Stimulated activated CD4-positive, alpha-beta T cell treated with anti-CD3 and anti-CD28 coated beads, Interleukin-4, amount 100 ng/mL, for 4 hours (primary cell): ENCODE results near the gene TMEM132C.
"Not testable (repeated sequence)": the region's sequence is repeated elsewhere in the genome, so short reads cannot be mapped to it uniquely, and the experiment has no call there.

ENCODE experiments used
- DNase-seq, 2 experiments: peaks; one replicate each; pipeline ENCODE4 v3.0.0-alpha.2; 2020

The TMEM132C gene

GRCh38 chr12:128423205-128423604 lies 156.2 kb downstream of the TMEM132C start:
- DNase-seq: no peak

DNA sequence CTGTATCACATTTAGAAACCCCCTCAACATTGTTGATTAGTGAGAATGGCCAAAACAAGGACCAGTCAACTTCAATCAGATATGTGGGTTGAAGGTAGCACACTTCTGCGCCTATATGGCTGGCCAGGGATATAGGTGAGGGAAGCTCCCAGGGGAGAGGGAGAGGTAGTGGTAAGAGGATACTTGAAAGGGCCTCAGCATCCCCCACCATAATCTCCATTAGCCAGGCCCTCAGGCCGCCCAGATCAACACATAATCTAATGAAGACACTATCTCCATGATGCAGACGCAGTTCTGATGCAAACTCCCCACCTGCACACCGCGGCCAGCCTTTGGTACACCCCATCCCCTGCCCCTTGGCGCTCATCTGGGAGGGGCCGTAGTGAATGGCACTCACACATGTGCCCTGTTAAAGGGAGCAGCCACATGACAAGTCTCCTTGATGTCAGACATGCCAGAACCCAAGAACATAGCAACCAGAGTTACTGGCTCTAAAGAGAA lies 158.0 kb downstream of the TMEM132C start:
- DNase-seq: no peak

GRCh38 chr12:128425666-128426331 lies 158.8 kb downstream of the TMEM132C start:
- DNase-seq: no peak

DNA sequence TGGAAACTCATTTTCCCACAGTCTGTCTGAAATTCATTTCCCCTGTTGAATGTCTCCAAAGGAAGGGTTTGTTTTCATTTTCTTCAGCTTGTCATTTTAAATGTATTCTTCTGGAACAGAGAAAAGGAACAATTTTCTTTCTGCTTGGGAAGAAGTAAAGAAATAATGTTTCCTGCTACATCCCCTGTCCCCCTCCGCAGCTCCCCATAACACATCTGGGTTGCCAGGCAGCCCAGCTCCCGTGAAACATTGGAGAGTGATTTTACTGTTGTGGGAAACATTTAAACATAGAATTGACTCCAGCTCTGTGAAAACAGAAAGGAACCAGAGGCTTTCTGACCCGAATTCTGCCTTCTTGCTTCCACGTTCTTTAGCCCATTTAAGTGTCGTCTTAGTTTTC lies 159.5 kb downstream of the TMEM132C start:
- no peak for DNase-seq

DNA sequence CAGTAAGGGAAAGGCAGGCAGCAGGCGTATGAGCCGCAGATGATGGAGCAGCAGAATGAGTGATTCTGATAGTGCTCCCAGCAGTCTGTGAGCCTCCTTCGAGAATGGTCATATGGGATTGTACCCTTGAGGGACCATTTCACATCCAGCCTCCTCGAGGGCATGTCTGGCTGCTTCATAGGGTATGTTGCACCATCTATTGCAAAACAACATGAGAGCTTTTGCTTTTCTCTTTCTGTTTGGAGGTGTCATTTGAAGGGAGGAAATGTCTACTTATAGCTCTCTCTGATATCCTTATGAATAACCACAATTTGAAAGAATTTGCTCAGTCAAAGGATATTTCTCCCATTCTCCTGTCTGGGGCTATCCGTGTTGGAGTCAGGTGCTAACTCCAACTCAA lies 172.8 kb downstream of the TMEM132C start:
- DNase-seq: no peak

- no peak for DNase-seq
These were observed 175.1 kb downstream of the TMEM132C start for GRCh38 chr12:128442096-128442495.

- DNase-seq: no peak
These were observed 177.6 kb downstream of the TMEM132C start for GRCh38 chr12:128444598-128444997.

DNA sequence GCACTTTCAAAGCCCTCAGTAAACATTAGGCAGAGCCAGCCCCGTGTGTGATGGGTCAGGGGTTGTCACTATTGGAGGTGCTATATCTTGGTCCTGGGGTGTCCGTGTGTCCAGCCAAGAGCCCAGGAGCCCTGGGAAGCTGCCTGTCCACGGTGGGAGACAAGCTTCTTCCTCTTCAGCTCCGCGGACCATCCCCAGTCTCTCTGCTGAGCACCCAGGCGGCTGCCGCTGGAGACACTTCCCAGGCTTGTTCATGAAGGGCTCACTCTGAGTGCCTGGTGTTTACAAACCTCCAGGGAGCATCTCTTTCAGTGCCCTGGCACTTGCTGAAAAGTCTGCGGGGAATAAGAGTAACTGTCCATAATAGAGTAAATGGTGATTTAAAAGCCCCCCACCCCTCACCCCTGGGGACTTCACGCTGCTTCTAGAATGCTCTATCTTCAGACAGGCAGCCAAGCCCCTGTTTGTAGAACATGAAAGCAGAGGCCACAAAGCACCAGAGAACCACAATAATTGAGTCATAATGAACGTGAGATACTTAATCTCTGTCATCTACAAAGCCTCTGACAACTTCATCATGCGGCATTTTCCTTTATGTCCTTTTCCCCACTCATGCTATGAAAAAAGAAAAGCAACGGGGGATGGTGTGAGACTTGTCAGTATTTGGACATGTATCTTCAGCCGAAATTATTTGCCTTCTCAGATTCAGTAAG lies 178.6 kb downstream of the TMEM132C start:
- DNase-seq: no peak

DNA sequence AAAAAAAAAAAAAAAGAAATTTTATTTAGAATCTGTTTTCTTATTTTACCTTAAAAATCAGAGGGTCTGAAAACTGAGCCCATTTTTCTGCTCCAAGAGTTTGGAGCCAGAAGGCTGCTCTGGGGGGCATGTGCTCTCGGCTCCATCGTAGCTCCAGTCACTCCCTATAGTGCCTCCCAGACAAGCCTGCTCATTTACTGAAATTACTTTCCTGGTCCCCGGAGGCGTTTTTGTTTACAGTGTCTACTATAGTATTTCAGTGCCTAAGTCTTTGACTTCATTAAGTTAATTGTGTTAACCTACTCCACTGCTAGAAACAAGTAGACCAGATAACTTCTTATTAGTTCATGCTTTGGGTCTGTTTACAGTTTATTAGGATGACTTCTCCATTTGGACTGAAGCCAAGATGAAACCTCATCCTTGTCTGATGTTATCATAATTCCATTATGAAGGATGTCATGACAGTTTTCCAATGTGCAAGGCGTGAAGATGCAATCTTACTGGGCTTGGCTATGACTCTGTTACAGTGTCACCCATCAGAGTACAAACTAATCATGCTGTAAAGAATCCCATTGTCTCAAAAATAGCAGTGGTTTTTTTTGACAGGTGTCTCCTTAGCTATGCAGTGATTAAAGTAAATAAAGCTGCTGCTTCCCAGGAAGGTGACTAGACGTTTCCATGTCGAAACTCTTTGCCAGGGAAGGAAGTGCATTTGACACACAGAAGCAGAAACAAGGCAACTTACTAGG lies 182.3 kb downstream of the TMEM132C start:
- no peak for DNase-seq

DNA sequence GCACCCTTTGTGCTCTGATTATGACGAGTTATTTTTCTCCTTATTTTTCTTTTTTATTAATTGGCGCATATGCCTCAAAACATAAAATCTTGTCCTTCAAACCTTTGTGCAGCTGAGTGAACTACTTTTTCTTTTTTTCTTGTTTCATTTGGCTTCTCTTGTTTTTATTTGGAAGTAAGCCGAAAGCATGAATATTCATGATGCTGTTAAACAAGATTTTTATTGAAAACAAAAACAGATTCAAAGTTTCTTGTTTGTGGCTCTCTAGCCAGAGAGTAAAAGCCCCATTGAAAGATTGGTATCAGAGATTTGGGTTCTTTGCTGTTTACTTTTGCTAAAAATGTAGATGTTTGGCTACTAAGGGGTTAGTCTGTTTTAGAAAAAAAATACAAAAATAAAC lies 183.8 kb downstream of the TMEM132C start:
- no peak for DNase-seq

DNA sequence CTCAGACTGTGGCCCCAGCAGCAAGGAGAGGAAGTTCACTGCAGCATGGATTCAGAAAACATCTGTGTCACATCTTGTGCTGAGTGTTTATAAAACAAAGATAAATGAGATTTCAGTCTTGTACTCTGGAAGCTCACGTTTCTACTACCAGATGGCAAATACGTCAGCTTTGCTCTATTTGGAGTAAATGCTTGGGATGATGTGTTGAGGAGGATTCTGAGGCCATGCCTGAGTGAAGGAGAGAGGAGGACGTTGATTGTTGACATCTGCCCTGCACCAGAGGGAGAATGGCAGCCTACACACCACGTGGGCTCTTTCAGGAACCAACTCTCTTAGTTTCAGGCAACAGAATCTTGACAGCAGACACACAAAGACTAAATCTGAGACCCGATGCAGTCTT lies 188.9 kb downstream of the TMEM132C start:
- no peak for DNase-seq

GRCh38 chr12:128456922-128457321 lies 190.0 kb downstream of the TMEM132C start:
- DNase-seq: no peak

- no peak for DNase-seq
These were observed 191.5 kb downstream of the TMEM132C start for GRCh38 chr12:128458301-128458974.

DNA sequence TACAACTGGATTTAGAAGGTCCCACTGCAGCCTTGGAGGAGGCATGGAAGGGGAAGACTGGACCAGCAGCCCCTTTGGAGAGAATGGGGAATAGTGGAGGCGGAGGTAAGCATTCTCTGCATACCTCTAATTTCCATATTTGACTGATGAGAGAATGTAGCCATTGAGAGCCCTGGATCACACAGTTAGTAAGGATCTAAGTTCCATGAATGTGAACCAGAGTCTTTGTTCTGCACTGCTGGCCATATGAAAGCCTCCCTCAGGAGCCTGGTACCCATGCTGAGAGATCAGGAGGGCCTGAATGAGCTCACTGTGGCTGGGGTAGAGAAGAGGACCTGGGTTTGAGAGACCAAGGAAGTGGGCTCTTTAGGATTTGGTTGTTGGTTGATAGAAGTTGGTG lies 192.1 kb downstream of the TMEM132C start:
- no peak for DNase-seq

- DNase-seq: no peak
These were observed 196.9 kb downstream of the TMEM132C start for GRCh38 chr12:128463881-128464280.

DNA sequence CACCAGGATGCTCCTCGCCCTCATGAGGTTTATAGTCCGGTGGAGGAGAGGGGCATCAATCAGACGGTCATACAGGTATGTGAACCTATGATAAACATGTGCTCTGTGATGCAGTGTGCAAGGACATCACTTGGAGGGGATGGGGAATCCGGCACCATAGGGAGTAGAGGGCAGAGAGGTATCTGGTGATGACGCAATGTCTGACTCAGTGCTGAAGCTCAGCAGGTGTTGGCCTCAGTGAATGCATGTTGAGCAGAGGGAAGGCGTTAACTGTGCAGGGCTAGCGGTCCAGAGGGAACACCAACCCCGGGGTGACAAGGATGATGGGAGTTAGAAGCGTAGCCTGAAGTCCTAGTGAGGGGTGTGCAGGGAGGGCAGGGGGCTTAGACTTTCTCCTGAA lies 200.9 kb downstream of the TMEM132C start:
- no peak for DNase-seq

GRCh38 chr12:128468926-128469325 lies 202.0 kb downstream of the TMEM132C start:
- no peak for DNase-seq

DNA sequence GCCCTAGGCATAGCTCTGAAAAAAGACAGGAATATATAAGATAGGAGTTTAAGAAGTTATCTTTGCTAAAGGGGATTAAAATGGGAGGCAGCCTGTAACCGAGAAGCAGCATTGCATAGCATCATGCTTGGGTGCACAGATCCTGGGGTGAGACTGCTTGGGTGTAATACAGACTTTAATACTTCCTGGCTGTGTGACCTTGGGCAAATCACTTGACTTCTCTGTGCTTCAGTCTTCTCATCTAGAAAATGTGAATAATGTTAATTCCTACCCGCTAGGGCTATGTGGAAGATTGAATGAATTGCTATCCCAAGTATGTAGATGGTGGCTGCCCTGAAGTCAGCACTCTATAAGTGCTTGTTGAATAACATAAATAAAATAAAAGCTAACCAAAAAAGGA lies 204.5 kb downstream of the TMEM132C start:
- no peak for DNase-seq

DNA sequence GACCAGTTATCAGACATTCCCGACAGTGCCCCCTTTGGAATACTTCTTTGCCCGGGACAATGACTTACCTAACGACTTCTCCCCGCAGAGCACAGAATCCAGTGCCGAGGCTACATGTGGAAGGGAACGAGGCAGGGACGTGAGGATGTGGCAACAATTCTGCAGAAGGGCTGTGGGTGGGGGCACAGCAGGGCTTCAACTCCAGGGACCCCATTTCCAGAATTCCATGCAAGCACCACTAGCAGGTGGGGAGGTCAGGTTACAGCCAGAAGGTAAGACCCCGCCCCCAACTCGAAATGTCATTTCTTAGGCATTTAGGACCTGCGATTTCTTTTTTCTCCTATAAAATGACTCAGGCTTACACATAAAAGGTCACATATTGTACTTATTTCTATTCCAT lies 207.9 kb downstream of the TMEM132C start:
- DNase-seq: no peak

- no peak for DNase-seq
These were observed 209.3 kb downstream of the TMEM132C start for GRCh38 chr12:128476266-128476665.

DNA sequence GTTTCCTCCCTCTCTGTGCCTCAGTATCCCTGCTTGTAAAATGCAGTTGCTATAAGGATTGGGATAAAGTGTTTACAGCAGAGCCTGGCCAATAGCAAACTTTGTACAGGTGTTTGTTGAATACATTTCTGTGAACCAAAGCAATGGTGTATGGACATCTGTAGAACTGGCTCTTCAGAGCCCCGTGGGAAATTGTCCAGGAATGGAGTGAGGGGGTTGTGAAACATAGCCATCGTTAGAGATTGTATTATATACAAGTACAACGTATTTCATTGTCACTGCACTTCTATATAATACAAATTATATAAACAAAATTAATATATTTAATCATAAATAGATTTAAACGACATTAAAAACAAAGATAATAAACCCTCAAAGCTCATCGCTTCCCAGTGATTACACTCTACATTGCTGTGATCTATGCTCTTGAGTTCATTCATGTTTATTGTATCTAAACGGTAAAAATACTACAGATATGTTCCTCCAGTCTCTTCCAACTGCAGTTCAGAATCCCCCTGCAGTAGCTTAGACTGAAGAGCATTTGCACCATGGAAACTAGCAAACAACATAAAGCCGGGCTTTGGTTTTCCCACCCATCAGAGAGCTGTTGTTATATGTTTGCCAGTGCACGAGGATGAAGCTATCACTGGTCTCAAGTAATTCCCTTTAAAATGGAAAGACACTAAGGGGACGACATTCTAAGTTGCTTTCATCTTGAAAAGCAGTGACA lies 216.7 kb downstream of the TMEM132C start:
- DNase-seq: no peak

DNA sequence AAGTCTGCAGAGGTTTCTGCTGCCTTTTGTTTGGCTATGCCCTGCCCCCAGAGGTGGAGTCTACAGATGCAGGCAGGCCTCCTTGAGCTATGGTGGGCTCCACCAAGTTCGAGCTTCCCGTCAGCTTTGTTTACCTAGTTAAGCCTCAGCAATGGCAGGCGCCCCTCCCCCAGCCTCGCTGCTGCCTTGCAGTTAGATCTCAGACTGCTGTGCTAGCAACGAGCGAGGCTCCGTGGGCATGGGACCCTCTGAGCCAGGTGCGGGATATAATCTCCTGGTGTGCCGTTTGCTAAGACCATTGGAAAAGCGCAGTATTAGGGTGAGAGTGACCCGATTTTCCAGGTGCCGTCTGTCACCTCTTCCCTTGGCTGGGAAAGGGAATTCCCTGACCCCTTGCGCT lies 230.4 kb downstream of the TMEM132C start:
- not testable (repeated sequence) for DNase-seq

GRCh38 chr12:128507470-128507869 lies 240.5 kb downstream of the TMEM132C start:
- DNase-seq: no peak
